GM10248 (cell line): Measurements from ENCODE around the gene WNT9A.
A peak's percentile ranks its signal among the peaks of the same experiment; 100 is the strongest.

Experiments used
- CTCF ChIA-PET: fragments of 300-600 bp; sonication (Branson Sonifier 250); formaldehyde crosslinking; extraction: SDS; loops from one replicate; lab custom pipeline; 2021; ENCODE audit warnings: antibody characterized with exemption; lab: Yijun Ruan, JAX
- POLR2A ChIA-PET: fragments of 350-650 bp; sonication (Branson Sonifier 250); formaldehyde crosslinking; extraction: SDS; loops from one replicate; lab custom pipeline; 2020; ENCODE audit warnings: antibody characterized with exemption; lab: Yijun Ruan, JAX
- DNase-seq: peaks from one replicate; pipeline ENCODE4 v3.0.0; 2012; ENCODE audit errors: extremely low spot score
- TF ChIP-seq, protein P1 (sequence below): IDR thresholded peaks from 2 replicates; pipeline ENCODE4 v1.5.1; 2012; ENCODE audit warnings: mild to moderate bottlenecking, low read depth; ENCODE audit errors: extremely low read depth, missing control alignments, control extremely low read depth

Gene WNT9A

DNA sequence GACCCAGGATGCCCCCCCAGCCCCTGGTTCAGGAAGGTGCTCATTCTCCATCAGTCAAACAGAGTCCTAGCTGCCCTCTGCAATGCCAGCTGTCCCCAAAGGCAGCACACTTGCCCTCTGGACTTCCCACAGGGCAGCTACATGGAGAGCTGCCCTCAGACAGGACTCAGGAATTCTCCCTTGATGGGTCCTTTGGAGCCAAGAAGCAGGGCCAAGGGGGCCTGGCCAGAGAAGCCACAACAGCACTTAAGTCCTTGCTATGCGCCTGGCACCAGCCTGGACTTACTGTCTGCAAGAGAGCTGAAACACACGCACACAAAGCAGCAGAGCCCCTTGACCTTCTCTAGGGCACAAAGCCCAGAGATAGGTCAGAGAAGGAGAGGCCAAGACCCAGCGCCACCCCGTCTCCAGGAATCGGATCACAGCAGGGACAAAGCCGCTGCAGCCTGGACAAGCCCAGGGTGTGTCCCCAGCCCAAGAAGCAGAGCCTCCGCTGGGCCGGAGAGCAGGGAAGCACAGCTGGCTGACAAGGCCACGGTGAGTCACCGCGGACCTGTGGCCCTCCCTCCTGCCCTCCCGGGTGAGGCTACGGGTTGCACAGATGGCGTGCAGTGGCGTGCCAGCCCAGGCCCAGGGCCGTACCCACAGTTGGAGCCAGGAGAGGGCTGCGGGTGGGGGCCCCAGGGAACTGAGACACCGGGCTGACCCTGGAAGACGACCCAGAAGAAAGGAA lies 1.7 kb downstream of the WNT9A start:
- TF ChIP-seq, protein P1, sequence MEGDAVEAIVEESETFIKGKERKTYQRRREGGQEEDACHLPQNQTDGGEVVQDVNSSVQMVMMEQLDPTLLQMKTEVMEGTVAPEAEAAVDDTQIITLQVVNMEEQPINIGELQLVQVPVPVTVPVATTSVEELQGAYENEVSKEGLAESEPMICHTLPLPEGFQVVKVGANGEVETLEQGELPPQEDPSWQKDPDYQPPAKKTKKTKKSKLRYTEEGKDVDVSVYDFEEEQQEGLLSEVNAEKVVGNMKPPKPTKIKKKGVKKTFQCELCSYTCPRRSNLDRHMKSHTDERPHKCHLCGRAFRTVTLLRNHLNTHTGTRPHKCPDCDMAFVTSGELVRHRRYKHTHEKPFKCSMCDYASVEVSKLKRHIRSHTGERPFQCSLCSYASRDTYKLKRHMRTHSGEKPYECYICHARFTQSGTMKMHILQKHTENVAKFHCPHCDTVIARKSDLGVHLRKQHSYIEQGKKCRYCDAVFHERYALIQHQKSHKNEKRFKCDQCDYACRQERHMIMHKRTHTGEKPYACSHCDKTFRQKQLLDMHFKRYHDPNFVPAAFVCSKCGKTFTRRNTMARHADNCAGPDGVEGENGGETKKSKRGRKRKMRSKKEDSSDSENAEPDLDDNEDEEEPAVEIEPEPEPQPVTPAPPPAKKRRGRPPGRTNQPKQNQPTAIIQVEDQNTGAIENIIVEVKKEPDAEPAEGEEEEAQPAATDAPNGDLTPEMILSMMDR, result no peak
- peak; percentile 29 for DNase-seq
- ChIA-PET CTCF (interaction anchor here (1.1 to 1.7 kb wide), 2 partner anchors 8 to 465 kb away, joined by 3 to 8 read pairs; no protein-coding TSS in a partner anchor), POLR2A (no interaction called here)

DNA sequence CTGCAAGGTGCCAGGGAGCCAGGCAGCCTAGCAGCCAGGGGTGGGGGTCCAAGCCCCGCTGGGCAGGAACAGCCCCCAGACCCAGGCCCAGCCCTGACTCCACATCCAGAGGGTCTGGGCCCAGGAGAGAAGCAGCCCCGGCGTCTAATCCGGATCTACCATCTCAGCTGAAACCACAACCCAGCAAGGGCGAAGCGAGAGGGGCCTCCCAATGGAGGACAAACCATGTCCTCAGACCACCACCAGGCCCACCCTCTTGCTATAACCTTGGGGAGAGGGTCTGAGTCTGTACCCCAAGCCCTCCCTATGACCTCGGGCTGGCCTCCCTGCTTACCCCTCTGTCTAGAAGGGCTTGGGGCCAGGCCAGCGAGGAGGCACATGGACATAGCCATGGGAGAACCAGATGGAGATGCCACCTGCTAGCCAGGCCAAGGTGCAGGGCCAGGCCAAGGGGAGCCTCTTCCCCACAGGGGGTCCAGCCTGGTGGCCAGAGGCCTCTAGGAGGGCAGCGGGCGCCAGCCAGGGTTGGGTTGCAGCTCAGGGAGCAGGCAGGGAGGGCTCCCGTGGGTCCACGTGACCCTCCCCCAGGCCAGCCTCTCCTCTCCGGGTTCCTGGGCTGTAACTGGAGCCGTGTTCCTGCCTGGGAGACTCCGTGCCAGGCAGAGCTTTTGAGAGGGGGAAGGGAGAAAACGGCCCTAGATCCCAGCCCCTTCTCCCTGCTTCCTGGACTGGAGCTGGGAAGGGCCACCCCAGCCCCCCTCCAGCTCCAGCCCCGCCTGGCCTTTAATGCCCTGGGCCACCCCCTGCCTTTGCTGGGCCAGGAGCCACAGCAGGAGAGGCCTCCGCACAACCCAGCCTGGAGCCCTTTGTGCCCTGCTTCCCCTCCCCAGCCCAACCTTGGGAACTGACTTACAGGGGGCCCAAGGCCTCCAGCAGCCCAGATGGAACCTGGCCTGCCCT lies 2.5 kb downstream of the WNT9A start:
- ChIA-PET CTCF (interaction anchor here (0.9 to 1.7 kb wide), 3 partner anchors 9 to 464 kb away, joined by 3 to 8 read pairs (median 4); no protein-coding TSS in a partner anchor), POLR2A (no interaction called here)
- no peak for DNase-seq
- TF ChIP-seq, protein P1, result no peak

DNA sequence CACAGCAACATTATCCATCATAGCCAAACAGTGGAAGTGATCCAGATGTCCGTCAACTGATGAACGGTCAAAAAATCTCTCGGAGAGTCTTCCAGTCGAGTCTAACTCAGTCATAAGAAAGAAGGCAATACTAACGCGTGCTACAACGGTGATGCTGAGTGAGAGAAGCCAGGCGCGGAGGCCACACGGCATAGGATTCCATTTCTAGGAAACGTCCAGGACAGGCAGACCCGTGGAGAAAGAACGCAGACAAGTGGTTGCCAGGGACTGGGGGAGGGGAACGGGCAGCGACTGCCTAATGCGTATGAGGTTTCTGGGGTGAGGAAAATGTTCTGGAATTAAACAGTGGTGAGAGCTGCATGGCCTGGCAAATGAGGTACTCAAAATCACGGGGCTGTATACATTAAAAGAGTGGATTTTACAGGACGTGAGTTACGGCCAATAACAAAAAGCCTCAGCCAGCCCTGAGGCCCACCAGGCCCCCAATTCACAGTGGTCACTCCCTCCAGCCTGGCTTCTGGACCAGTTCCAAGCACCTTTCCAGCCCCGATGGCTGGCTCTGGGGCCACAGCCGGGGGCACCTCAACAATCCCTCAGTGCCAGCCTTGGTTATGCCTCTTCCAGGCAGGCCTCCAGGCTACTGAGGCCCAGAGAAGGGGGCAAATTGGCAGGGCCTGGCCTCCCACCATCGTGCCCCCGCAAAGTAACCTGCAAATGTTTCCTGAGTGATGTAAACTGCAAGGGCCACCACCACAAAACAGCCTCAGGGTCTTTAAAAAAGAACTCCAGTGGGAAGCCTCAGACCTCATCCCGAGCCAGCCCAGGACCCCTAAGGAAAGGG lies 3.4 kb downstream of the WNT9A start:
- no peak for DNase-seq
- CTCF ChIA-PET, result interaction anchor here (0.9 to 1.1 kb wide), 2 partner anchors 55 to 401 kb away, joined by 3 to 4 read pairs; no protein-coding TSS in a partner anchor
- TF ChIP-seq, protein P1, result no peak
- POLR2A ChIA-PET, result no interaction called here

DNA sequence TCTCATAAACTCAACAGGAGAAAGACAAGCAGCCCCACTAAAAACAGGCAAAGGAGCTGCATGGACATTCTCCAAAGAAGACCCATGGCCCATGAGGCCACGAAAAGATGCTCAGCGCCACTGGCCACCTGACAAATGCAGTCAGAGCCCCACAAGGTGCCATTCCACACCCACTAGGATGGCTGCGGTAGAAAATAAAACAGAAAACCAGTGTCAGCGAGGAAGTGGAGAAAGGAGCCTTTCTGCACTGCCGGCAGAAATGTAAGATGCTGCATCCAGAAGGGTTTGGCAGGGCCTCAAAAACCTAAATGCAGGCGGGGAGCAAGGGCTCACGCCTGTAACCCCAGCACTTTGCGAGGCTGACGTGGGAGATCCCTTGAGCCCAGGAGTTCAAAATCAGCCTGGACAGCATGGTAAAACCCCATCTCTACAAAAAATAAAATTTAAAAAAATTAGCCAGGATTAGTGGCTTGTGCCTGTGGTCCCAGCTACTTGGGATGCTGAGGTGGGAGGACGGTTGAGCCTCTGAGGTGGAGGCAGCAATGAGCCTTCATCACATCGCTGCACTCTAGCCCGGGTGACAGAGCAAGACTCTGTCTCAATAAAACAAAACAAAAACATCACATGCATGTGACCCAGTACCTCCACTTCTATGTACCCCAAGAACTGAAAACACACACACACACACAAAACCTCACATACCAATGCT lies 4.2 kb downstream of the WNT9A start:
- TF ChIP-seq, protein P1, result no peak
- ChIA-PET POLR2A (no interaction called here), CTCF (interaction anchor here (1.1 to 1.4 kb wide), 4 partner anchors 8 to 462 kb away, joined by 3 read pairs; no protein-coding TSS in a partner anchor)
- DNase-seq, result no peak

DNA sequence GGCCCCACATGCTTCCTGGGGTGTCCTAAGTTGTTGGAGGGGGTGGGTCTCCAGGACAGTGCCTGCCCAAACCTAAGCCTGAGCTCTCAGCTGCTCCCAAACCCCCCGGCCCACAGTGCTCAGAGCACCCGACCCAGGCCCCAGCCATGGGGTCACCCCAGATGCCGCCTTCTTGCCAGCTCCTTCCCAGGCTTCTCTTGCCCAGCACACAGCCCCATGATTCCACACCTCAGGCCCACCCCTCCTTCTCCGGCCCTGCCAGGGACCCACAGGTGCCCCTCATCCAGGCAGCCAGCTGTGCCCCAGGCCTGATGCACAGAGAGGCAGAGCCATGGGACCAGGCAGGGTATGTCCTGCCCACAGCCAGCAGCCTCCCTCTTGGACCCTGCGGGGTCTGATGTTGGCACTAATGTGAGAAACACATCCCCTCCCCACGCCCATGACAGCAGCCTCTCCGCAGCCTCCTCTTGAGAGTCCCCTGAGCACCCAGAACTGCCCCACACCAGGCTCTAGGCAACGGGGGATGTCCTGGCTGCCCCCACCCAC lies 4.9 kb downstream of the WNT9A start:
- CTCF ChIA-PET, result interaction anchor here (1.1 to 1.4 kb wide), 3 partner anchors 9 to 462 kb away, joined by 3 read pairs; no protein-coding TSS in a partner anchor
- POLR2A ChIA-PET, result no interaction called here
- DNase-seq, result no peak
- TF ChIP-seq, protein P1, result no peak
